ENCODE results near the gene STXBP5L.

STXBP5L gene

DNA sequence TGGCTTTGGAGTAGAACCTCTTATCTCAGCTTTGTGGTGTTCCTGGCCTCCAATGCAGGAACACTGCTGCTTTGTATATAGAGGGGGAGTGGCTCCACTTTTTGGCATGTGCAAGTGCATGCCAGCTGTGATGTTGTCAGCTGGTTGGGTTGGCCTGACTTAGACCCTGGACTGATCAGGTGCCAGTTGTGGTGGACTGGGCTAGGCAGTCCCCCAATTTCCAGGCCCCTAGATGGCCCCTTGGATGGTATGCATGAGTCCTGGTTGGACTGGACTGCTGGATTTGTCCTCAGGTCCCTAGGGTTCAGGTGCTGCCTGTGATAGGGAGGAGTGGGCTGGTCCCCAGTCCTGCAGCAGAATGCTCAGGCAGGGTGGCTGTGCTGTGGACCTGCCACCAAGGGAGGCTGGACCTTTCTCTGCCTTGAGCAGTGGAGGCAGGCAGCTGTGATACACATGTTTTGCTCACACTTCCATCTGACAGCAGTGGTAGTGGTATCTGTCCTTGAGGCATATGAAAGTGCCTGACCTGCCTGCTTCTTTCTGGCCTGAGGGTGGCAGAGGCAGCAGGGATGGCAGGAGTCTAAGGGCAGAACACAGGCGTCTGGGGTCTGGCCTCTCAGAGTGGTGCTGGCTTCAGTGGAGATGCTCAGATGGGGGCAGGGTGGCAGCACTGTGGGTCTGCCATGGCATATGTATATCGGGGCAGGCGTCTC lies 74.8 kb downstream of the STXBP5L start:
- Histone ChIP-seq H3K27ac (no peak overlapping the region), H2AFZ (ENCODE audit: low read depth) (no peak overlapping the region), H3K9ac (no peak overlapping the region), H3K4me3 (IDR thresholded peaks at IDR 0.05; ENCODE audit: insufficient read depth, low read depth, low read length) (no peak overlapping the region), H3K4me2 (no peak overlapping the region), H3K27me3 (ENCODE audit: insufficient read depth, low read depth) (no peaks in the 10 kb centered on the region), H3K36me3 (ENCODE audit: insufficient read depth) (no peaks in the 10 kb centered on the region), H3K79me2 (ENCODE audit: insufficient read depth, low read depth) (no peaks in the 10 kb centered on the region), H3K4me1 (ENCODE audit: low read depth, poor library complexity, severe bottlenecking) (no peaks in the 10 kb centered on the region), H4K20me1 (ENCODE audit: insufficient read depth) (no peaks in the 10 kb centered on the region)
- TF ChIP-seq, protein P1, sequence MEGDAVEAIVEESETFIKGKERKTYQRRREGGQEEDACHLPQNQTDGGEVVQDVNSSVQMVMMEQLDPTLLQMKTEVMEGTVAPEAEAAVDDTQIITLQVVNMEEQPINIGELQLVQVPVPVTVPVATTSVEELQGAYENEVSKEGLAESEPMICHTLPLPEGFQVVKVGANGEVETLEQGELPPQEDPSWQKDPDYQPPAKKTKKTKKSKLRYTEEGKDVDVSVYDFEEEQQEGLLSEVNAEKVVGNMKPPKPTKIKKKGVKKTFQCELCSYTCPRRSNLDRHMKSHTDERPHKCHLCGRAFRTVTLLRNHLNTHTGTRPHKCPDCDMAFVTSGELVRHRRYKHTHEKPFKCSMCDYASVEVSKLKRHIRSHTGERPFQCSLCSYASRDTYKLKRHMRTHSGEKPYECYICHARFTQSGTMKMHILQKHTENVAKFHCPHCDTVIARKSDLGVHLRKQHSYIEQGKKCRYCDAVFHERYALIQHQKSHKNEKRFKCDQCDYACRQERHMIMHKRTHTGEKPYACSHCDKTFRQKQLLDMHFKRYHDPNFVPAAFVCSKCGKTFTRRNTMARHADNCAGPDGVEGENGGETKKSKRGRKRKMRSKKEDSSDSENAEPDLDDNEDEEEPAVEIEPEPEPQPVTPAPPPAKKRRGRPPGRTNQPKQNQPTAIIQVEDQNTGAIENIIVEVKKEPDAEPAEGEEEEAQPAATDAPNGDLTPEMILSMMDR (conservative IDR thresholded peaks at IDR 0.05; ENCODE audit: low read depth, low read length), result no peak

DNA sequence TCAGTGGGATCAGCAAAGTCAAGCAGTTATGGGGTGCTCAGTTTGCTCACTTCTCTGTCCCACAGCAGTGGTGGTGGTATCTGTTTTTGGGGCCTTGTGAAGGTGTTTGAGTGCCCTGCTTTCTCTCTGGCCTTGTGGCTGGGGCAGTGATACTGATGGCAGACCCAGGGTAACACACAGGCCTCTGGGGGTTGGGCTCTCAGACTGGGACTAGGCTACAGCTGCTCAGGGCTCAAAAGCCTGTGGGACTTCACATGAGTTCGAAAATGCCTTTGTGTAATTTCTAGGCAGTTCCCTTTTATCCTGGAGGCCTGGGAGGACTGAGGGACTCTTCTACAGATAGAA lies 75.3 kb downstream of the STXBP5L start:
- Histone ChIP-seq H3K27me3 (ENCODE audit: insufficient read depth, low read depth) (no peaks in the 10 kb centered on the region), H3K27ac (no peak overlapping the region), H3K79me2 (ENCODE audit: insufficient read depth, low read depth) (no peaks in the 10 kb centered on the region), H2AFZ (ENCODE audit: low read depth) (no peak overlapping the region), H3K36me3 (ENCODE audit: insufficient read depth) (no peaks in the 10 kb centered on the region), H3K4me1 (ENCODE audit: low read depth, poor library complexity, severe bottlenecking) (no peaks in the 10 kb centered on the region), H3K4me3 (IDR thresholded peaks at IDR 0.05; ENCODE audit: insufficient read depth, low read depth, low read length) (no peak overlapping the region), H3K9ac (no peak overlapping the region), H3K4me2 (no peak overlapping the region), H4K20me1 (ENCODE audit: insufficient read depth) (no peaks in the 10 kb centered on the region)
- TF ChIP-seq, protein P1 (conservative IDR thresholded peaks at IDR 0.05; ENCODE audit: low read depth, low read length), result no peak

DNA sequence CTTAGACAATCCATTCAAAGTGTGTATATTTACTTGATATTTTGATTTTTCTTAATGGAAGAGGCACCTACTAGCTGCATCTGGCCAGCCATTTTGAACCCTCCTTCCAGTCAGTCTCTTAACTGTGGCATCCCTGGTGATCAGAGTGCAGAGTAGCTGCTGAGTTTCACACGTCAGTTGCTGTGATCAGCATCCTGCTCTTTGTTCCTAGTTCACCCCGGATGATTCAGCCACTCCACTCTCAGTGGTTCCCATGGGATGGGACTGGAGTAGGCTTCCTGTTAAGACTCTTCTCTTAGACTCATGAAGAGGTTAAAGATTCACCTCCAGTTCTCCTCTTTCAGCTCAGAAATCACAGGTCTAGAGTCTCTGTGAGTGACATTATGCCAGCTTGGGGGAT lies 75.8 kb downstream of the STXBP5L start:
- Histone ChIP-seq H3K27ac (no peak overlapping the region), H3K79me2 (ENCODE audit: insufficient read depth, low read depth) (no peaks in the 10 kb centered on the region), H3K4me3 (IDR thresholded peaks at IDR 0.05; ENCODE audit: insufficient read depth, low read depth, low read length) (no peak overlapping the region), H3K4me1 (ENCODE audit: low read depth, poor library complexity, severe bottlenecking) (no peaks in the 10 kb centered on the region), H4K20me1 (ENCODE audit: insufficient read depth) (no peaks in the 10 kb centered on the region), H3K27me3 (ENCODE audit: insufficient read depth, low read depth) (no peaks in the 10 kb centered on the region), H3K9ac (no peak overlapping the region), H3K4me2 (no peak overlapping the region), H3K36me3 (ENCODE audit: insufficient read depth) (no peaks in the 10 kb centered on the region), H2AFZ (ENCODE audit: low read depth) (no peak overlapping the region)
- TF ChIP-seq, protein P1 (conservative IDR thresholded peaks at IDR 0.05; ENCODE audit: low read depth, low read length), result no peak

DNA sequence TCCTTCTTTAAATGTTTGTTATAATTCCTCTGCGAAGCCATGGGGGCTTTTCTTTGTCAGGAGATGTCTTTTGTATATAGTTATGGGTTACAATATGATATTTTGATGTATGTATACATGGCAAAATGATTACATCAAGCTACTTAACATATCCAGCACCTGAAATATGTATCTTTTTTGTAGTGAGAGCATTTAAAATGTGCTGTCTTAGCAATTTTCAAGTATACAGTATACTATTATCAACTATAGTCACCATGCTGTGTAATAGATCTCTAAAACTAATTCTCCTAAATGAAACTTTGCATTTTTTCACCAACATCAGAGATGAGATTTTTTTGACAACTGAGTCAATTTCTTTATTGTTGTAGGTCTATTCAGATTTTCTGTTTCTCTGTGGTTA lies 77.2 kb downstream of the STXBP5L start:
- no peak overlapping the region for H3K4me3 ChIP-seq (IDR thresholded peaks at IDR 0.05; ENCODE audit: insufficient read depth, low read depth, low read length)
- H3K4me2 ChIP-seq, result no peak overlapping the region
- TF ChIP-seq, protein P1 (conservative IDR thresholded peaks at IDR 0.05; ENCODE audit: low read depth, low read length), result no peak
- no peaks in the 10 kb centered on the region for H3K27me3 ChIP-seq (ENCODE audit: insufficient read depth, low read depth)
- no peak overlapping the region for H3K9ac ChIP-seq
- H3K79me2 ChIP-seq (ENCODE audit: insufficient read depth, low read depth), result no peaks in the 10 kb centered on the region
- no peak overlapping the region for H2AFZ ChIP-seq (ENCODE audit: low read depth)
- H3K4me1 ChIP-seq (ENCODE audit: low read depth, poor library complexity, severe bottlenecking), result no peaks in the 10 kb centered on the region
- H3K36me3 ChIP-seq (ENCODE audit: insufficient read depth), result no peaks in the 10 kb centered on the region
- no peaks in the 10 kb centered on the region for H4K20me1 ChIP-seq (ENCODE audit: insufficient read depth)
- no peak overlapping the region for H3K27ac ChIP-seq

Data from KMS-11 (cell line).